GM12878 (cell line): ENCODE results near the gene RIC1. TPM values are rescaled to one million over a fixed set of nuclear protein-coding genes. Genes with fewer than 3 reads are reported as not detected.

Experiments used
- ATAC-seq: fragments of 200-7000 bp; cut with Tn5 transposase; 3 replicates; pipeline ENCODE4 v1.9.1; 2020; ENCODE audit warnings: mild to moderate bottlenecking, moderate library complexity
- BruUV-seq: library from RNA; stranded (reverse); fragments of 400-500 nt; replicated peaks from 2 replicates; lab custom pipeline; 2021; lab: Mats Ljungman, UMichigan
- CTCF ChIA-PET: fragments of 300-600 bp; sonication (Branson Sonifier 250); formaldehyde crosslinking; extraction: SDS; loops from one replicate; lab custom pipeline; 2021; ENCODE audit warnings: inconsistent platforms; lab: Yijun Ruan, JAX
- POLR2A ChIA-PET: fragments of 350-600 bp; formaldehyde crosslinking; extraction: SDS; loops from one replicate; lab custom pipeline; 2021; ENCODE audit warnings: inconsistent platforms; lab: Charles Lee
- RAD21 ChIA-PET: fragments of 300-600 bp; sonication (Branson Sonifier 250); formaldehyde crosslinking; loops from one replicate; lab custom pipeline; 2023; ENCODE audit warnings: antibody characterized with exemption; ENCODE audit not compliant: unreplicated experiment; lab: Charles Lee
- SMC1A ChIA-PET: fragments of 300-600 bp; sonication (Branson Sonifier 250); formaldehyde crosslinking; loops from one replicate; lab custom pipeline; 2023; ENCODE audit not compliant: unreplicated experiment, uncharacterized antibody; lab: Charles Lee
- DNase-seq: peaks from one replicate; pipeline ENCODE4 v3.0.0-alpha.2; 2011; ENCODE audit warnings: low read depth, low spot score
- FAIRE-seq: peaks from 3 replicates; lab custom pipeline; 2011; peaks lifted over from hg19 to GRCh38; lab: Jason Lieb, UNC
- H2AFZ ChIP-seq: 2 replicates; pipeline ENCODE4 v1.6.0; 2011; ENCODE audit warnings: low read depth, low read length, control low read depth; ENCODE audit not compliant: control insufficient read depth
- H3K27ac ChIP-seq: 2 replicates; pipeline ENCODE4 v1.5.1; 2011; ENCODE audit warnings: control low read depth; ENCODE audit not compliant: control insufficient read depth, insufficient read depth
- H3K27me3 ChIP-seq, 2 experiments: replicated peaks in 1 of 2; 2 replicates each; pipeline versions ENCODE4 v1.6.0 to v1.6.1; 2011; ENCODE audit warnings: low read length in 1 of 2; ENCODE audit not compliant: control insufficient read depth in 2 of 2, insufficient read depth in 2 of 2
- H3K36me3 ChIP-seq, 2 experiments: 2 replicates each; pipeline ENCODE4 v1.5.1; 2011; ENCODE audit warnings: low read length in 1 of 2; ENCODE audit not compliant: control insufficient read depth in 2 of 2, insufficient read depth in 2 of 2
- H3K4me1 ChIP-seq: 2 replicates; pipeline ENCODE4 v1.6.1; 2011; ENCODE audit warnings: mild to moderate bottlenecking, low read length, moderate library complexity, mixed read lengths; ENCODE audit not compliant: control insufficient read depth, insufficient read depth
- H3K4me2 ChIP-seq: 2 replicates; pipeline ENCODE4 v1.6.0; 2011; ENCODE audit warnings: control low read depth; ENCODE audit not compliant: control insufficient read depth, insufficient read depth
- H3K4me3 ChIP-seq: fragments of 200-600 bp; sonication (generic); 2 replicates; pipeline ENCODE4 v1.5.1; 2016
- H3K79me2 ChIP-seq: 2 replicates; pipeline ENCODE4 v1.6.0; 2011; ENCODE audit warnings: low read length; ENCODE audit not compliant: control insufficient read depth, insufficient read depth
- H3K9ac ChIP-seq: 2 replicates; pipeline ENCODE4 v1.8.0; 2011; ENCODE audit warnings: low read length, control low read depth, mixed read lengths; ENCODE audit not compliant: control insufficient read depth, insufficient read depth
- H3K9me3 ChIP-seq: replicated peaks from 3 replicates; pipeline ENCODE4 v1.5.1; 2011; ENCODE audit warnings: mild to moderate bottlenecking, low read length; ENCODE audit not compliant: control insufficient read depth, insufficient read depth
- H4K20me1 ChIP-seq: 2 replicates; pipeline ENCODE4 v1.6.0; 2011; ENCODE audit not compliant: control insufficient read depth, insufficient read depth
- CHD2 ChIP-seq: IDR thresholded peaks from 2 replicates; pipeline ENCODE4 v1.6.1; 2011; ENCODE audit warnings: low read depth, low read length, improper control_type of control experiment, borderline replicate concordance
- CHD4 ChIP-seq: fragments of 200-600 bp; sonication (generic); IDR thresholded peaks from 2 replicates; pipeline ENCODE4 v1.6.1; 2016; ENCODE audit warnings: mild to moderate bottlenecking
- CREB1 ChIP-seq: IDR thresholded peaks from 2 replicates; pipeline ENCODE4 v1.6.1; 2012; ENCODE audit warnings: low read depth, mild to moderate bottlenecking, inconsistent platforms
- DPF2 ChIP-seq: fragments of 450-650 bp; IDR thresholded peaks from 2 replicates; pipeline ENCODE4 v1.6.1; 2017; ENCODE audit warnings: mild to moderate bottlenecking
- IKZF1 ChIP-seq: fragments of 450-650 bp; conservative IDR thresholded peaks from 2 replicates; pipeline ENCODE4 v1.6.1; 2017; ENCODE audit warnings: antibody characterized with exemption, mild to moderate bottlenecking
- IKZF2 ChIP-seq, 2 experiments: fragments of 450-650 bp; IDR thresholded peaks; 2 replicates each; pipeline ENCODE4 v1.6.1; 2017; ENCODE audit warnings: mild to moderate bottlenecking in 2 of 2, moderate library complexity in 2 of 2
- IRF3 ChIP-seq: fragments of 450-650 bp; IDR thresholded peaks from 2 replicates; pipeline ENCODE4 v1.6.1; 2014; ENCODE audit warnings: mild to moderate bottlenecking
- NFYB ChIP-seq: IDR thresholded peaks from 2 replicates; pipeline ENCODE4 v1.6.1; 2011; ENCODE audit warnings: low read depth, mild to moderate bottlenecking, low read length, improper control_type of control experiment, moderate library complexity; ENCODE audit not compliant: insufficient read depth
- NKRF ChIP-seq: fragments of 450-650 bp; conservative IDR thresholded peaks from 2 replicates; pipeline ENCODE4 v1.6.1; 2017; ENCODE audit warnings: mild to moderate bottlenecking, moderate library complexity
- RB1 ChIP-seq: fragments of 450-650 bp; formaldehyde crosslinking; IDR thresholded peaks from 2 replicates; pipeline ENCODE4 v1.6.1; 2017; ENCODE audit warnings: mild to moderate bottlenecking, borderline replicate concordance
- RELA ChIP-seq: fragments of 450-650 bp; IDR thresholded peaks from 2 replicates; pipeline ENCODE4 v1.8.0; 2014; ENCODE audit warnings: borderline replicate concordance; ENCODE audit not compliant: partially characterized antibody
- RFX5 ChIP-seq: IDR thresholded peaks from 2 replicates; pipeline ENCODE4 v1.6.1; 2011; ENCODE audit warnings: low read depth, low read length, improper control_type of control experiment
- USF1 ChIP-seq: IDR thresholded peaks from 2 replicates; pipeline ENCODE4 v1.6.1; 2011; ENCODE audit warnings: borderline replicate concordance, low read depth, mild to moderate bottlenecking, moderate library complexity, mixed read lengths, low read length; ENCODE audit not compliant: insufficient read depth; ENCODE audit errors: extremely low read length
- USF2 ChIP-seq: IDR thresholded peaks from 2 replicates; pipeline ENCODE4 v1.6.1; 2011; ENCODE audit warnings: low read depth, low read length, improper control_type of control experiment, borderline replicate concordance
- WGBS: methylation state at CpG from one replicate; pipeline ENCODE4 v1.1.6; 2016; ENCODE audit warnings: low lambda C conversion rate; ENCODE audit not compliant: insufficient replicate concordance, insufficient coverage; ENCODE audit errors: missing lambda C conversion rate; 5-methylcytosine and 5-hydroxymethylcytosine counted together
- in situ Hi-C: fragments of 300-500 bp; cut with MboI; formaldehyde crosslinking; loops from 9 replicates; pipeline ENCODE4 v1.14.3; 2018; ENCODE audit warnings: mixed read lengths
- intact Hi-C: fragments of 100-400 bp; cut with micrococcal nuclease; formaldehyde crosslinking; loops from one replicate; pipeline ENCODE4 v1.14.2; 2022; ENCODE audit not compliant: unreplicated experiment
- polyA plus RNA-seq, 11 experiments: library from polyadenylated mRNA; depleted of rRNA in 4 of 11; unstranded in 6 of 11; stranded (reverse) in 5 of 11; fragments of >200 nt; fragmentation: Nextera tagmentation in 4 of 11; fragmentation: Illumina TruSeq in 1 of 11; extraction: Ambion mirVana in 4 of 11; extraction: Trizol in 1 of 11; gene quantifications; 1 replicate in 1 of 11; 2 replicates in 10 of 11; pipeline versions ENCODE4 v1.2.1 to v1.2.3, GENCODE V29; 2011 to 2016; ENCODE audit warnings: inconsistent platforms in 2 of 11, missing spikeins in 2 of 11, low read depth in 1 of 11
- total RNA-seq, 4 experiments: library from RNA; depleted of rRNA in 3 of 4; stranded (reverse); fragments of >200 nt in 3 of 4; fragmentation: Illumina TruSeq in 1 of 4; extraction: Trizol in 1 of 4; gene quantifications; 2 replicates each; pipeline versions ENCODE4 v1.2.1 to v1.2.3, GENCODE V29; 2013 to 2021

Gene RIC1
- total and polyA plus RNA-seq, 10 of the 15 experiments (the other 5 are each of a cell fraction or from before 2014, with no cell fraction given): 6.2 to 59.8 (median 33.3) TPM

GRCh38 chr9:5587024-5587423 is 41.9 kb upstream of the RIC1 start (continued):
- TF ChIP-seq CREB1 (peak; percentile 70), IKZF1 (0 out of 2 replicates have a peak, but pooled peaks have one; percentile 9), USF1 (no peak), CHD2 (no peak), RELA (no peak)

- Histone ChIP-seq H3K27ac (no peak overlapping the region), H3K4me2 (no peak overlapping the region)
- BruUV-seq: no TSS peak
- ChIA-PET SMC1A (interaction anchor here (0.6 to 10.6 kb wide), 9 partner anchors 9 to 605 kb away, joined by 3 to 187 read pairs (median 4); partner anchors contain the start of genes CD274 and PLGRKT), POLR2A (interaction anchor here (0.7 kb wide), 1 partner anchor 9 kb away, joined by 3 read pairs; no protein-coding TSS in a partner anchor)
- TF ChIP-seq USF2 (no peak), IKZF1 (no peak), RB1 (no peak), NKRF (no peak), RFX5 (no peak), NFYB (no peak), CHD4 (no peak), DPF2 (no peak), IRF3 (no peak), IKZF2 (IDR thresholded peaks at IDR 0.05) (no peak)
- TF ChIP-seq, all 136 proteins: peak for 0
- no peak overlapping the region for H3K4me3 ChIP-seq
- in situ Hi-C loops: loop anchor here (5.0 kb wide), 3 partner anchors 135 to 830 kb away; partner anchors contain the start of gene JAK2
- no peak overlapping the region for H2AFZ ChIP-seq
- no peak overlapping the region for H3K9ac ChIP-seq
- peaks cover 58% of the 10 kb centered on the region for H3K4me1 ChIP-seq
- intact Hi-C loops: loop anchor here (5.0 to 10.0 kb wide), 6 partner anchors 155 to 850 kb away; partner anchors contain the start of genes AK3, JAK2 and PLGRKT
- H4K20me1 ChIP-seq: no peaks in the 10 kb centered on the region
- no peaks in the 10 kb centered on the region for H3K9me3 ChIP-seq
- no peaks in the 10 kb centered on the region for H3K27me3 ChIP-seq
- ATAC-seq (no peak), DNase-seq (no peak), FAIRE-seq (no peak)
- H3K36me3 ChIP-seq: peaks cover 0 to 6% of the 10 kb centered on the region in 2 experiments; a peak in 1 of 4 replicates
- ChIA-PET CTCF (interaction anchor here (1.2 to 1.6 kb wide), 2 partner anchors 8 to 240 kb away, joined by 3 to 8 read pairs; no protein-coding TSS in a partner anchor), RAD21 (interaction anchor here (0.6 to 1.5 kb wide), 7 partner anchors 9 to 167 kb away, joined by 3 to 8 read pairs (median 3); partner anchors contain the start of genes CD274 and RIC1)
- peaks cover 8% of the 10 kb centered on the region for H3K79me2 ChIP-seq
- WGBS: 96% methylated on average over 3 of the region's 3 CpGs
These were observed 36.7 kb upstream of the RIC1 start for GRCh38 chr9:5592231-5592630.
